Measurements from ENCODE around the gene PTER. TPM values are rescaled to one million over a fixed set of nuclear protein-coding genes. Genes with fewer than 3 reads are reported as not detected.
A peak's percentile ranks its signal among the peaks of the same experiment; 100 is the strongest.

Gene PTER
- total and polyA plus RNA-seq, 2 of the 13 experiments (the other 11 are each of a cell fraction or from before 2014, with no cell fraction given), result 6.1 to 6.6 TPM

- TF ChIP-seq CENPBD1 (CRISPR knock-in tag; IDR thresholded peaks at IDR 0.05; ENCODE audit: borderline replicate concordance, low read depth) (no peak), SAFB2 (CRISPR knock-in tag; IDR thresholded peaks at IDR 0.05; ENCODE audit: borderline replicate concordance, low read depth) (no peak), MEF2D (CRISPR knock-in tag; IDR thresholded peaks at IDR 0.05) (no peak)
Observed at GRCh38 chr10:16505161-16505560, 68.4 kb downstream of the PTER start (continued).

- Histone ChIP-seq H3K4me2 (ENCODE audit: low read depth, low read length) (no peak overlapping the region), H3K9me3 (ENCODE audit: low read length) (no peaks in the 10 kb centered on the region), H3K27me3 (ENCODE audit: control insufficient read depth in 1 of 2, insufficient read depth in 2 of 2, low read length in 2 of 2) (no peaks in the 10 kb centered on the region), H3K27ac (ENCODE audit: extremely low read length, insufficient read depth, low read length) (no peak overlapping the region), H4K20me1 (ENCODE audit: insufficient read depth, low read length) (no peaks in the 10 kb centered on the region), H3K4me1 (ENCODE audit: insufficient read depth, low read length) (no peaks in the 10 kb centered on the region), H3K4me3 (replicated peaks in 1 of 3; ENCODE audit: insufficient read depth in 1 of 3, low read depth in 2 of 3, low read length in 3 of 3) (no peak overlapping the region), H3K36me3 (replicated peaks in 1 of 2; ENCODE audit: control insufficient read depth in 1 of 2, insufficient read depth in 2 of 2, low read length in 2 of 2) (0 out of 5 replicates have a peak, but pooled peaks cover 0 to 3% of the 10 kb centered on the region in 2 experiments), H2AFZ (ENCODE audit: low read length) (no peak overlapping the region), H3K79me2 (ENCODE audit: insufficient read depth, low read length) (no peaks in the 10 kb centered on the region), H3K9ac (ENCODE audit: insufficient read depth, low read depth, low read length) (no peak overlapping the region)
- FAIRE-seq (no peak), ATAC-seq (peak; percentile 52; the same call in 1 of the 3 replicates), DNase-seq (ENCODE audit: low spot score) (peak; percentile 45)
- intact Hi-C loops (cut with micrococcal nuclease; ENCODE audit: unreplicated experiment), result no loop called here
- no TSS peak for BruUV-seq (replicated peaks)
- ChIA-PET CTCF (ENCODE audit: low intra/inter-chr PET ratio, low total read pairs) (no interaction called here), POLR2A (no interaction called here)
- in situ Hi-C loops (cut with HindIII; ENCODE audit: extremely low pct_ligation_motif_present, low pct_unique_long_range_greater_than_20kb), result no loop called here
- WGBS (ENCODE audit: low lambda C conversion rate), result 40% methylated on average over 5 of the region's 5 CpGs
- no peak for TF ChIP-seq ZNF343 (CRISPR knock-in tag; IDR thresholded peaks at IDR 0.05)
- TF ChIP-seq ZNF609 (CRISPR knock-in tag; IDR thresholded peaks at IDR 0.05; ENCODE audit: borderline replicate concordance), result no peak
- TF ChIP-seq MXD4 (CRISPR knock-in tag; IDR thresholded peaks at IDR 0.05), result no peak
- no peak for TF ChIP-seq ZNF138 (CRISPR knock-in tag; IDR thresholded peaks at IDR 0.05; ENCODE audit: low read depth)
- TF ChIP-seq ZFP36L2 (CRISPR knock-in tag; IDR thresholded peaks at IDR 0.05), result no peak
- no peak for TF ChIP-seq ZNF746 (CRISPR knock-in tag; IDR thresholded peaks at IDR 0.05)
- no peak for TF ChIP-seq GRHL1 (CRISPR knock-in tag; conservative IDR thresholded peaks at IDR 0.05)
- no peak for TF ChIP-seq ATF7 (IDR thresholded peaks at IDR 0.05)
- TF ChIP-seq ATF7 (CRISPR knock-in tag; IDR thresholded peaks at IDR 0.05), result no peak
Observed at GRCh38 chr10:16509996-16510395, 73.2 kb downstream of the PTER start.
